BE2C (cell line): Measurements from ENCODE around the gene STEAP1B.
A peak's percentile ranks its signal among the peaks of the same experiment; 100 is the strongest.

Source experiments
- DNase-seq: peaks from one replicate; pipeline ENCODE4 v3.0.0-alpha.2; 2020
- H3K27me3 ChIP-seq: fragments of 250-450 bp; sonication (Bioruptor Pico); 2 replicates; pipeline ENCODE4 v1.5.1; 2020; ENCODE audit warnings: mild to moderate bottlenecking
- H3K36me3 ChIP-seq: fragments of 250-450 bp; sonication (Bioruptor Pico); 2 replicates; pipeline ENCODE4 v1.5.1; 2020; ENCODE audit warnings: mild to moderate bottlenecking
- H3K4me1 ChIP-seq: fragments of 250-450 bp; sonication (Bioruptor Pico); 2 replicates; pipeline ENCODE4 v1.5.1; 2020
- H3K4me3 ChIP-seq: 2 replicates; pipeline ENCODE4 v1.5.1; 2011; ENCODE audit warnings: low read depth, low read length
- H3K9me3 ChIP-seq: fragments of 250-450 bp; sonication (Bioruptor Pico); 2 replicates; pipeline ENCODE4 v1.5.1; 2020
- CTCF ChIP-seq: IDR thresholded peaks from 2 replicates; pipeline ENCODE4 v1.5.1; 2012; ENCODE audit warnings: mild to moderate bottlenecking, low read depth, low read length

STEAP1B gene

DNA sequence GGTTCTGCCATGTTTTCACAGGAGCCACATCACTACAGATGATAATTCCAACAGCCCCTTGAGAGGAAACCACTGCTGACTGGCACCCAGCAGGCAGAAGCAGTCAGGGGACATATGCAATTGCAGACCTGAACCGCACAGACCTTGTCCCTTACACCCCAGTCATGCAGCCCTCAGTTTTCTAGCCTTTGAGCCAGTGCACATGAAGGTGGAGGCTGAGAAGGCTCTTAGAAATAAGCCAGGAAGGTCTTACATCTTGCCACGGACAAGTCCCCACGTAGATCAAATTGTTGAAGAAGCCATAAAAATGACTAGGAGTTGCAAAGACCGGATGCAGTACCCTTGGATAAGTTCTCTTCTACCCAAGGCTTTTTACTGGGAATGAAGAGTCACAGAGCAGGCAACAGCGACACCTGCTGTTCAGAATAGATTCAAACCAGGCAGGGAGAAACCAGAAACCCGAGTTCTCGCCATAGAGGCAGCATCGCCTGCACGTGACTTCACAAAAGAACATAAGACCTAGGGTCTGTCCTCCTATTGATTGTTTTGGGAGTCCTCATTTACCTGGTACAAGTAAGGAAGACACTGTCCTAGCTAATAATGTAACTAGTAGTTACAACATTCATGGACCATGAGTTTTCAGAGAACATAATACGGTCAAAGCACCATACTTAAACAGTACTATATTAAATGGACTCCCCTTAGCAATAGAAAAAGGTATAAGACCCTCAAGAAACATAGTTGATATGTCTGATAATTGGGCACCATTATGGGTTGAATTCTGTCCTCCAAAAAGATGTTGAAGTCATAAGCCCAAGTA, 11.1 kb downstream of the STEAP1B start:
- DNase-seq, result peak; percentile 84
- H3K9me3 ChIP-seq, result no peaks in the 10 kb centered on the region
- no peaks in the 10 kb centered on the region for H3K27me3 ChIP-seq
- no peaks in the 10 kb centered on the region for H3K36me3 ChIP-seq
- TF ChIP-seq CTCF, result peak; percentile 99
- H3K4me3 ChIP-seq, result no peak overlapping the region
- peaks cover 3% of the 10 kb centered on the region for H3K4me1 ChIP-seq

GRCh38 chr7:22487978-22488642, 11.9 kb downstream of the STEAP1B start:
- Histone ChIP-seq H3K4me3 (no peak overlapping the region), H3K36me3 (no peaks in the 10 kb centered on the region), H3K9me3 (no peaks in the 10 kb centered on the region), H3K4me1 (peaks cover 3% of the 10 kb centered on the region), H3K27me3 (no peaks in the 10 kb centered on the region)
- TF ChIP-seq CTCF, result no peak
- DNase-seq, result no peak

GRCh38 chr7:22486597-22486996, 13.4 kb downstream of the STEAP1B start:
- no peaks in the 10 kb centered on the region for H3K36me3 ChIP-seq
- DNase-seq, result no peak
- no peak for TF ChIP-seq CTCF
- no peaks in the 10 kb centered on the region for H3K27me3 ChIP-seq
- H3K4me1 ChIP-seq, result peaks cover 15% of the 10 kb centered on the region
- no peaks in the 10 kb centered on the region for H3K9me3 ChIP-seq
- H3K4me3 ChIP-seq, result no peak overlapping the region

DNA sequence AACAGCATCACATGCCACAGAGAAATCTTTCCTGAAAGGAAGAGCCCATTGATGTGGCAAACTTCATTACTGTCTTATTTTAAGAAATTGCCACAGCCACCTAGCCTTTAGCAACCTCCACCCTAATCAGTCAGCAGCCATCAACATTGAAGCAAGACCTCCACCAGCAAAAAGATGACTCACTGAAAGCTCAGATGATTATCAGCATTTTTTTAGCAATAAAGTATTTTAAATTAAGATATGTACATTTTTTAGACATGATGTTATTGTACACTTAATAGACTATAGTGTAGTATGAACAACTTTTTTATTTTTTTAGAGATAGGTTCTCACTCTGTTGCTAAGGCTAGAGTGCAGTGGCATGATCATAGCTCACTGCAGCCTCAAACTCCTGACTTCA, 14.8 kb downstream of the STEAP1B start:
- no peaks in the 10 kb centered on the region for H3K36me3 ChIP-seq
- H3K4me3 ChIP-seq, result no peak overlapping the region
- peaks cover 23% of the 10 kb centered on the region for H3K4me1 ChIP-seq
- no peak for TF ChIP-seq CTCF
- no peak for DNase-seq
- H3K9me3 ChIP-seq, result no peaks in the 10 kb centered on the region
- H3K27me3 ChIP-seq, result no peaks in the 10 kb centered on the region

GRCh38 chr7:22482503-22482902, 17.5 kb downstream of the STEAP1B start:
- no peaks in the 10 kb centered on the region for H3K9me3 ChIP-seq
- H3K27me3 ChIP-seq, result no peaks in the 10 kb centered on the region
- peaks cover 20% of the 10 kb centered on the region for H3K4me1 ChIP-seq
- H3K4me3 ChIP-seq, result no peak overlapping the region
- no peaks in the 10 kb centered on the region for H3K36me3 ChIP-seq
- no peak for TF ChIP-seq CTCF
- peak; percentile 62 for DNase-seq

DNA sequence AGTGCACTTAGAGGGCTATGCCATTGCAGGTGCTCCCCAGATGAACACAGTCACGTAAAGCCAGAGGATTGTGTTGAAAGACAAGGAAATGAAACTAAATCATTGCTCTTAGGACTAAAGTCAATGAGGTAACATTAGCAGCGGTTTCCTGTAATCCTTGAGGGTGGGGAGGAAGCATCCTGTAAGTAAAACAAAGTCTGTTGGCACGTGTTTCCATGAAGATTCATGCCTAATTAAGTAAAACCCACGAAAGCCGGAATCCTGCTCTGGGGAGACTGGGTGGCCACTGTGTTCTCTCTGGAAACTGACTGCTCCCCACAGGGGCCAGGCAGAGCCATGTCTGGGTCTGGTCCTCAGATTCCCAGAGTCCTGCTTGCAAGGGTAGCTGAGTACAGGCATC, 18.3 kb downstream of the STEAP1B start:
- H3K4me3 ChIP-seq, result no peak overlapping the region
- TF ChIP-seq CTCF, result no peak

More for the DNA sequence above, 18.3 kb downstream of the STEAP1B start:
- DNase-seq, result no peak
- no peaks in the 10 kb centered on the region for H3K27me3 ChIP-seq
- no peaks in the 10 kb centered on the region for H3K36me3 ChIP-seq
- H3K9me3 ChIP-seq, result no peaks in the 10 kb centered on the region
- peaks cover 20% of the 10 kb centered on the region for H3K4me1 ChIP-seq
